HG03175 (cell line): ENCODE data around the gene APEH.

ENCODE experiments used
- ATAC-seq: cut with Tn5 transposase; IDR thresholded peaks from one replicate; pipeline ENCODE4 v1.9.1; 2021; ENCODE audit warnings: mild to moderate bottlenecking, moderate library complexity; ENCODE audit not compliant: unreplicated experiment

Gene APEH

DNA sequence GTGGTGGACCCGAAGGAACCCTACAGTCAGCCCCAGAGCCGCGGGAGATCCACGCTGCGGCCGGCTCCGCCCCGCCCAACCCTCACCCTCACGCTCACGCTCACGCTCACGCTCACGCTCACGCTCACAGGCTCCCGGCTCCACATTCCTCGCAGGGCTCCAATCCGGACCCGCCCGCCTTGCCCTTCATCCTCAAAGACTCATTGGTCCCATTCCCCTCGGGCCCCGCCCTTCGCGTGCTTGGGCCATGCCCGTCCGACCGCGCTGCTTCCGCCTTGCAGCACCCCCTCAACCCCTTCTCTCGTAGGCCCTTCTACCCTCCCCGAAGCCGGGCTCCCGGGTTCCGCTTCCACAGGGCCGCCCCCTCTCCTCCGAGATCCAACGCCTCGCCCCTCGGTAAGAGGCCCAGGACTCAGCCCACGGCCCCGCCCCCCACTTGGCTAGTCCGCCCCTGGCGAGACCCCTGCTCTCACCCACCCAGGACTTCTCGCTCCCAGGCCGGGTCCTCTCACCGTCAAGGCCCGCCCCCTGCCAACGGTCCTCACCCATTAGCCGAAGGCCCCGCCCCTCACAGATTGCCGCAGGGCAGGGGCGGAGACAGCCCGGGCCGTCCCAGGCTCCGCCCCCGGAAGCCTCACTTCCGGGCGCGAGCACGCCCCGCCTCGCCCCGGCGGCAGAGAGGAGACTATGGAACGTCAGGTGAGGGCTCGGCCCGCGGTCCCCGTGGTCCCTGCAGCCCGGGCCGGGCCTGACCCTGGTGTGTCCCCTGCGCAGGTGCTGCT is at the start of gene APEH:
TSS of gene APEH (plus strand) at position 637 of the 782 bp plus-strand sequence. CDS start at position 688, 51 bp downstream.
- ATAC-seq = peak; percentile 81

DNA sequence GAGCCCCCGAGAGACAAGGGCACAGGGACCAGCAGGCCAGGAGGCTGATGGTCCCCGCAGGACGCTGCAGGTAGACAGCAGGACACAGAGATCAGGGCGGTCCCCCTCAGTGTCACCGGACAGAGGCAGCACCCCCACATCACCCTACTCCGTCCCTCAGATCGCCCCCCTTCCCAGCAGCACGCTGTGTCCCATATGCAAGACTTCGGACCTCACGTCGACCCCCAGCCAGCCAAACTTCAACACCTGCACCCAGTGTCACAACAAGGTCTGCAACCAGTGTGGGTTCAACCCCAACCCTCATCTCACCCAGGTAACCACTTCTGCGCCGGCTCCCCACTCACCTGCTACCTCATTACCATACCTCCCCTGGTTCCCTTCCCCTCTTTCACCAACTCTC is 49.1 kb upstream of the APEH start:
- ATAC-seq = no peak

DNA sequence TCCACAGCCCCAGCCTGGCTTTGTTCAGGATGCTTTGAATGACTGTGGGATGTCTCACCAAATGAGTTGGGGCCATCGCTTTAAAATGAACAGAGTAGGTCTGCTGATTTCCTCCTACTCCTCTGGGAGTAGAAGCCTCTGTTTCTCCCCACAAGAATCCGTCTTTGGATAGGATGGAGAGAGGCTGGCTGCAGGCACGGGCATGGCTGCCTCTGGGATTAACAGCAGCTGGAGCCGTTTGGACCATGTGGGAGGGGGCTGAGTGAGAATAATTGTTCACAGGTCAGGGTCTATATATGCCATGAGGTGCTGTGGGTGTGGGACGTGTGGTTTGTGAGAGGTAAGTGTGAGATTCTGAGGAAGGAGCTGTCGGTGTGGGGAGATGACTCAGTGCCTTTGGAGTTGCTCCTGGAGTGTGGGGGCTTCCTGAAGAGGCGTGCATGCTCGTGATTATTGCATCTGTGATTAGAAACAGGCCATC is 48.0 kb upstream of the APEH start:
- no peak for ATAC-seq

DNA sequence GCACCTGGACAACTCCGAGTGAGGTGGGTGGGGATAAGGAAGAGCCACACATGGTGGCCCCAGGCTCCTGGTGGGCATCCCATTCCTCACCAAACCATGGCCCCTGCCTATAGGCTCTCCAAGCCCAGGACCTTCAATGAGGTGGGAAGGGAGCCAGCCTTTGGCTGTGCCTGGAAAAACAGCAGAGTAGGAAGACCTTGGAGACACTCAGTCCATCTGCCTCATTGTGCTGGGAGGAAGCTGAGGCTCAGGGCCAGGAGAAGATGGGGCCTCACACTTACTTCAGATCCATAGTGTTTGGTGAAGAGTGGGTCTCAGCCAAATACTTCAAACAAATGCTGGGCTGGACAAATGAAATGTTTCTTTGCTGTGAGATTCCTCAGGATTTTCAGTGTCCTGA is 47.4 kb upstream of the APEH start:
- ATAC-seq = no peak

DNA sequence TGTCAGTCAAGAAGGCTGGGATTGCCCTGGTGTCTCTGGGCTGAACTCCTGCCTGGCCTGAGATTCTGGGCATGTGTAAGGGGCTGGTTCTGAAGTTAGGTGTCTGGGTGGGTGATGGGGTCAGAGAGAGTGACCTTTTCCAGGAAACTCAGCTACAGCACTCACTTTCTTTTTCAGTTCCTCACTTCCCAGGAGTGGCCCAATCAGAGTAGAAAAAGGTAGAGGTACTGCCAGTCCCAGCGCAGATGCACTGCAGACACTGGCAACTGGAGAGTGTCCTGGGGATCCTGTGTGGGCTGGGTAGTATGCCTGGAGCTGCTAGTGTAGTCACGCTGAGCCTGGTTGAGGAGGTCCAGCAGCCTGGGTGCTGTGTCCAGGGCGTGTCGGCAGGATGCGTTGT is 46.5 kb upstream of the APEH start:
- ATAC-seq = no peak

DNA sequence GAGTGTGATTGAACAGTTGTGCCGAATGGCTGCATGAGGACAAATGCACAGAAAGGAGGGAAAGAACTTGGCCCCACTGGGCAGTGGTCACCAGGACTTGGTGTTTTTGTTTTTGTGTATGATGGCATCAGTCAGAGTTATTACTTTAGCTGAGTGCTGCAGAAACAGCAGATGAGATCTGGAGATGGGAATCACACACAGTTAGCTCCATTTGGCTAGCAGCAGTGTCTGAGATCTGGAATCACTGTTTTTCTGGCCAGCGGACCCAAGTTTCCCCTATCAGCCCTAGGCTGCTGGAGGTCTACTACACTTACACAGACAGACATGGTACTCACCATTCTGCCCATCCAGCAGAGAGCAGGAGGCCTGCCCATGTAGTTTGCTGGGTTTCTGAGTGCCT is 45.9 kb upstream of the APEH start:
- no peak for ATAC-seq

DNA sequence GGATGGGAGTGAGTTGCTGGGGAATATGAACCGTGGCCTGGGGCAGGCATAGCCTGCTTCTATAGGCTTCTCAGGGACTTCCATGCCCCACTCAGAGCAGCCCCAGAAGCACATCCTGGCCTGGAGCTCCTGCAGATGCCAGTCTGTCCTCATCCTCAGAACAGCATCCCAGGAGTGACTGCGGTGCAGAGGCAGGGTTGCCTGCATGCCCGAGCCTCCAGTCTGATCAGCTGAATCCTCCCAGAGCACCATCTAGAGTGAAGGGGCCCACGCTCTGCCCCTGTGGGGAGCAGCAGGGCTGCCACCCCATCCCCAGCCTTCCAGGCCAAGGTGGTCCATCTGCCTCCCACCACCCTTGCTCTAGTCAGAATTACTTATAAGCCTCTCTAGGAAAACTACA is 44.7 kb upstream of the APEH start:
- ATAC-seq = no peak

DNA sequence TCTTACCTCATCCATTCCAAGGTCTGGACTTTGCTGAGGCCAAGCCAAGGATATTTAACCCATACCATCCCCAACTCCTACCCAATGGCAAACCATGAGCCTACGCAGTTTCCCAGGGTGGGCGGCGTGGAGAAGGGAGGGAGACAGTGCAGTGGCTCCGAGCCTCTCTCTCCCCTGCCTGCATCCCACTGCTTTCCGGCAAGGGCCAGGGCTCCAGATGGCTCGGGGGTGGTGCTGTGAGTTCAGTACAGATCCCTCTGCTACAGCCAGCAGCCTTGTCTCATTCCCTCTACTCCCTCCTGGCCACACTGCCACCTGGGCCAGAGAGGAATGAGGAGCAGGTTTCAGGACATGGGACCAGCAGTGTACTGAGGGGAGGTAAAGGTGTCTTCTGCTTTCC is 44.3 kb upstream of the APEH start:
- no peak for ATAC-seq

DNA sequence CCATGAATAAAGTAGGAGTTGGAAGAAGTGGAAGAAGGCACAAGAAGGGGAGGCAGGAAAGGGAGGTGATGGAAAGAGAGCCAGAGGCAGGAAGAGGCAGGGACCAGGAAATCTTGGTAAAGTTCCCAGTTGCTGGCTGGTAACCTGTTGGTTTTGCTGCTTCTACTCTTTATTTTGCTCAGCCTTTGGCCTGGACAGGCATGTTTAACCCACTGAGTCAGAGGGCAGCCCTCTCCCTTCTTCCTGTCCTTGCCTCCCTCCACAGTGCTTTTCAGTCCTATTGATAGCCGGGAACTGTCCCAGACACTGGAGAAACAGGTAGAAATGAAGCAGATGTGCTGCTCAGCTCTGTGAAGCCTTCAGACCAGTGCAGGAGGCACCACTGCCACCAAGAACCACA is 43.4 kb upstream of the APEH start:
- no peak for ATAC-seq

DNA sequence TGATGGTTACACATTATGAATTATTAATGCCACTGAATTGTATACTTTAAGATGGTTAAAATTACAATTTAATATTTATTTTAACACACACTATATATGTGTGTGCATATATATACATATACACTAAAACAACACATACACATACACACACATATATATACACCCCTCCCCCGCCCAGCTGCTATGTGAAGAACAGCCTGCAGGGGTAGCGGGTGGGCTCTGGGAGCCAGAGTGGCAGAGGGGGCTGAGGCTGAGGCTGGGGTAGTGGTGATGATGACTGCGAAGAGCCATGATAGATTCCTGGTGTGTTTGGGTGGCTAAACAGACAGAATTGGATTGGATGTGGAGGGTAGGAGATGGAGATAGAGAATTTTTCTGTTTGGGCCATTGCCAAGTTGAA is 39.4 kb upstream of the APEH start:
- ATAC-seq = no peak

DNA sequence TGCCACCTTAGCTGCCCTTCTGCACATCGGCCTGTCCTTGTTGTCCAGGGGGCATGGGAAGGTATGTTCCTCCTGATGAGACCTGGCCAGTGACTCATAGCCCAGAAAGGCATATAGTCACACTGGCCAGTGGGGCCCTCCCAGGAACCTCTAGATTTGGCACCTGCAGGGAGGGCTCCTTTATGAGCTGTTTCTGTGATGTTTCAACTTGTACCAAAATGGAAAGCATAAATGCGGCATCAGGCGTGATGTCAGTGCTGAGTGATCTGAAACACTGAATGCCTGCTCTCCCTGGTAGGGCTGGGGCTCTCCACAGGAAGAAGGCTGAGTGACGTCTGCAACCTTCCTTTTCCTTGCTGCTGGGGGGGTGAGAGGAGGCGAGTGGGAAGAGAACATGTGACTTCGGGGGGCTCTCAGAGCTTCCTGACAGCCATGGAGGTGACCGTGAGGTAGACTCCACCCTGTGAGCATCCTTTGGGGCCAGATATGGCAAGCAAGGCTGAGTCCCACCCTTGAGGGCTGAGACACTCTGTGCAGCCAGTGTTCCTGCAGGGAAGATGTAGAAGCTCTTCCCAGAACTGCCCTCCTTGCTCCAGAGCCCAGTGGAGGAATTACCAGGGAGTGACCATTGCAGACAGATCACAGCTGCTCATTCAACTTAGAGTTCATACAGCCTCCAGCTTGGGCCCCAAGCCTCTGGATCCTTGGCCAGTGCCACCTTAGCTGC is 37.1 kb upstream of the APEH start:
- ATAC-seq = no peak

DNA sequence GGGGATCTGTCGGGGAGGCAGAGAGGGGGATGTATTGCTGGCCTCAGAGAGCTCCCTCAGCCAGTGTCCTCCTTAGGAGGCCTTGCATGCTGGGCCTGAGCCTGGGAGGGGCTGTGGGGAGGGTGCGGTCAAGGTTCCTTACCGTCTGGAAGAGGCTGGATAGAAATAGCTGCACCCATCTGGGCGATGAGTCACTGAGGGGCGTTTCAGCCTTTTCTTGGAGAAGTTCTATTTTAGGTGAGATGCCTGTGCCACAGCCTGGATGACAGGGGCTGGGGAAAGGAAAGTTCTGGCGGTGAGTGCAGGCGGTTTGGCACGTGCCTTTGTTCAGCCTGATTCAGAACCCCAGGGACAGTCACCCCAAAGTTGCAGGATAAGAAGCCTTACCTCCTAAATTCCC is 35.7 kb upstream of the APEH start:
- no peak for ATAC-seq

DNA sequence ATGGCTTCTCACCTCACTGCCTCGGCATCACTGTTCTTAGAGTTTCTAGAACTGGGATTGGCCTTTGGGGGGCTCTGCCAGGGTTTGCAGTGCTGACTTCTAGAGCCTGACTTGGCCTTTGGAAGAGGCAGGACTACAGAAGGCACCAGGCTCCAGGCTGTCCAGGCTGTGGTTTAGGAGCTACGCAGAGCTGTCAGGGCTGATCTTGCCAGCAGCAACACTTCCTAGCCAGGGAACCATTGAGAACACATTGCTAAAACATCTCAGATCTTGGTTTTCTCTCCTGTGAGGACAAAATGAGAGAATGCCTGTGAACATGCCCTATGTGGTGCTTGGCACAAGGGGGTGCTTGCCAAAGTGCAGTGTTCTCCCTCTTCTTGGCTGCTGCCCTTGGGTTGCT is 34.6 kb upstream of the APEH start:
- ATAC-seq = no peak

DNA sequence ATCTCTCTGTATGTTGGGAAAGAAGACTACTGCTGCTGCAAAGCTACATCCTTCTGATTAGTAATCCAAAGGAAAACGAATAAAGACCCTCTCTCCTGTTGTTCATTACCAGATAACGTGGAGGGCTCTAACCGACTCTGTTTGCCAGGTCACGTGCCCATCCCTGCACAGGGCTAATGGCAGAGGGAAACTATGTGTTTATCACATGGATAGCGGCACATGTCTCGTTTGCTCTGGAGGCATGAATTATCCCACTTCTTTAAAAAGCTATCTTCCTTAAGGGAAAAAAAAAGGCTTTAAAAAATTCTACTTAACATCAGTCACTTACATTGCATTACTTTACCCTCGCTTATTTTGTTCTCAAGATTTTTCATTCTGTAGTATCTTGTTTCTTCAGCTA is 32.9 kb upstream of the APEH start:
- ATAC-seq = no peak

DNA sequence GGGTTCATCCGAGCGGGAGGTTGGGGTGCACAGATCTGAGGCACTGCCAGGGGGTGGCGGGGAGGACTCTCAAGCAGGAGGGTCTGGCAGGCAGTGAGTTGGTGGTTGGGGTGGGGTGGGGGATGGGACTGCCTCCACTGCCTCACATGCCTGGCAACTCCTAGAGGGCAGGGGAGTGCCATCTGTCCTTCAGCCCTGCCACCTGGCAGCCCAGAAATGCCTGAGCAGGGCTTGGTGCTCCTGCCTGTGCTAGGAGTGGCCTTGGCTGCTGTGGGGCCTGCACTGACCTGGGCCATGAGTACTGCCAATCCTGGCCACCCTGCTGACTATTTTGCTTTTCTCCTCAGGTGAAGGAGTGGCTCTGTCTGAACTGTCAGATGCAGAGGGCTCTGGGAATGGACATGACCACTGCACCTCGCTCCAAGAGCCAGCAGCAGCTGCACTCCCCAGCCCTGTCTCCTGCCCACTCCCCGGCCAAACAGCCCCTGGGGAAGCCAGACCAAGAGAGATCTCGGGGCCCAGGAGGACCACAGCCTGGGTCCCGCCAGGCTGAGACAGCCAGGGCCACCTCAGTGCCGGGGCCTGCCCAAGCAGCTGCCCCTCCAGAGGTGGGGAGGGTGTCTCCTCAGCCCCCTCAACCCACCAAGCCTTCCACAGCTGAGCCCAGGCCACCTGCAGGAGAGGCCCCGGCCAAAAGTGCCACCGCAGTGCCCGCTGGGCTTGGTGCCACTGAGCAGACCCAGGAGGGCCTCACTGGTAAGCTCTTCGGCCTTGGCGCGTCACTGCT is 32.0 kb upstream of the APEH start:
- no peak for ATAC-seq

DNA sequence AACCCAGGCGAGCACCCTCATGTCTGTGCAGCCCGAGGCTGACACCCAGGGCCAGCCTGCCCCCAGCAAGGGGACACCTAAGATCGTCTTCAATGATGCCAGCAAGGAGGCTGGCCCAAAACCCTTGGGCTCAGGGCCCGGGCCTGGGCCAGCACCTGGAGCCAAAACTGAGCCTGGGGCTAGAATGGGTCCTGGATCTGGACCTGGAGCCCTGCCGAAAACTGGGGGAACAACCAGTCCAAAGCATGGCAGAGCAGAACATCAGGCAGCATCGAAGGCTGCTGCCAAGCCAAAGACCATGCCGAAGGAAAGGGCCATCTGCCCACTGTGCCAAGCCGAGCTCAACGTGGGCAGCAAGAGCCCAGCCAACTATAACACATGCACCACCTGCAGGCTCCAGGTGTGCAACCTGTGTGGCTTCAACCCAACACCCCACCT is 31.4 kb upstream of the APEH start:
- no peak for ATAC-seq

DNA sequence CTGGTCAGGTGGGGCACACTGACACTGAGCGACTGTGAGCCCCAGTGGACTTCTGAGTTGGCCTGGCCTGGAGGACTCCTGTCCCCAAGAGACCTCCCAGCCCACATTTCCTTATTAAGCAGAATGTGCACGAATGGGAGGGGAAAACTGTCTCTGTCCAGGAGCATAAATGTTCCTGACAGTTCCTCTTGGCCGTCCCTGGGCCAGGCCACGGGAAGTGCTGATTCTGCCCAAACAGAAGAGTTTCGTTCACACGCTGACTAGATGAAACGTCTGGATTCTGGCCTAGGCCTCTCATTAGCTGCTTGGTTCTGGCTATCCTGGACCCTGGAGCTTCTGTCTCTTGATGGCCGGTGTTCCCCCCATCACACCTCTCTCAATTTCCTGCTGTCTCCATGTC is 29.5 kb upstream of the APEH start:
- no peak for ATAC-seq

DNA sequence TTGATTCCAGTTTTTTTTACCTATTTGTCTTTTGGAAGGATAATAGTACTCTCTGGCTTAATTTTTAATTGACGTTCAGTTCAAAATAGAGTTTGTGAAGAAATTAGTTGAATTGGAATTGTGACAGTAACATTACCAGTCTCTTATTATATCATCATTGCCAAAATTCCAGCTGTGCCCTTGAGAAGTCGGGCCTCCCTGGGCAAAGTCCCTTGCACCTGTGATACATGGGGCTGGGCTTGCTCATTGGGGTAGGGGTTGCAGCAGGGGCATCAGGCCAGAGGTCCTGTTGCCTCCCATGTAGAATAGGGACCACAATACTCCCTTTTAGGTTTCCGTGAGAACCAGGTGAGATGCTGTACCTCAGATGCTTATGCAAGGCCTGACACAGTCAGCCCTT is 27.9 kb upstream of the APEH start:
- no peak for ATAC-seq

DNA sequence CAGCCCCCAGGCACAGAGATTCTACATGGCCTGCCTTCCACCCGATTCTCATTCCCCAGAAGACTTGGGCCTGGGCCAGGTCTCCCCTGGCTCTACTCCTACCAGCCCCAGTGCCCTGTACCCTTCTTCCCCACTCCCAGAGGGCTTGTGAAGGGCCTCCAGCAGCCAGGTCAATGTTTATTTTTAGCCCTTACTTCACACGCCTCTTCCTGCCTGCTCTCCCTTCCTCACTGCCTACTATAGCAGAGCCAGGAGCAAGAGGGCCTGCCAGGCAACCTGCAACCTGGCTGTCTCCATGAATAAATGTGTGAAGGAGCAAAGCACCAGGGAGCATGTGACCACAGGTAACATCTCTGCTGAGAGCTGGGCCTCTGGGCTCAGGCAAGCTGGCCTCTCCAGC is 26.4 kb upstream of the APEH start:
- ATAC-seq = no peak

DNA sequence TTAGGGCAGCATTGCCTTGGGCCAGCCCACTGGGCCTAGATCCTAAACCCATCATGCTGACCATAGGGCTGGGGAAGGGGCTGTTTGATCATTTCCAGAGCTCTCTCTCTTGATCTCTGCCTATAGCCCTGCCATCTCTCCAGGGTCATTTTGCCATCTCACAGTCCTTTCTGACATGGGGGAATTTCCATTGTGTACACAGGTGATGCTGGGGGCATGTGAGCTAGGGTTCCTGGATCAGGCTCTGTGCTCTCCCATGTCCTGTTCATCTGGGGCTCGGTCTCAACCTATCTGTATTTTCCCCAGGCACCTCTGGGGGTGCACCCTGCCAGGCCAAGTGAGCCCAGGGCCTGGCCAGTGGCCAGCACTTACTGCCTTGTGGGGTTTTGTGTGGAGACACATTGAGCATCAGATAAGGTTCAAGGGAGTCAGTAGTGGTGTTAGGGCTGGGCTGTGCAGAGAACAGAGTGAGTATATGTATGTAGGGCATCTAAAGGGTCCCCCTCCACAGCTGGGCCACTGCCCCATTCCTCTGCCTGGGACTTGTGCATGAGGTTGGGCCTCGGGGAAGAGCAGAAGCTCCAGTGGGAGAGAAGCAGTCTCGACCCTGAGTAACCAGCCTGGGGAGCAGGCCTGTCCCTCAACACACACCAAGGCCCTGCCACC is 25.7 kb upstream of the APEH start:
- ATAC-seq = no peak

DNA sequence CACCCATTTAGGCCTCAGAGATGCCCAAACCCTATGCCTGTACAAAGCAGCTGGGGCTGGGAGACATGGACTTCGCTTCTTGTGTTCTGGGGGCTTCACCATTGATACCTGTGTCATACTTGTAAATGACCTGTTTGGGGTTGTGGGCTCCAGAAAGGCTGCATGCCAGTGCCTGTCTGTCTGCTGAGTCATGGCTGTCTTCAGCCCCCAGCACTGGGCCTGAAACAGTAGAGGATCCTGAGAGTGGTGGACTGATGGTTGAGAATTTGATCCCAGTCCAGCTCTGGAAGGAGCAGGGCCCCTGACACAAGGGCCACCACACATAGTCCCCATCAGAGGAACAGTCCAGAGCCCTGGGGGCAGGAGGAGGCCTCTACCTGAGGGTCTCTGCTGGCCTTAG is 24.6 kb upstream of the APEH start:
- no peak for ATAC-seq
